ENCODE measurements around the gene FBN3.

DNA sequence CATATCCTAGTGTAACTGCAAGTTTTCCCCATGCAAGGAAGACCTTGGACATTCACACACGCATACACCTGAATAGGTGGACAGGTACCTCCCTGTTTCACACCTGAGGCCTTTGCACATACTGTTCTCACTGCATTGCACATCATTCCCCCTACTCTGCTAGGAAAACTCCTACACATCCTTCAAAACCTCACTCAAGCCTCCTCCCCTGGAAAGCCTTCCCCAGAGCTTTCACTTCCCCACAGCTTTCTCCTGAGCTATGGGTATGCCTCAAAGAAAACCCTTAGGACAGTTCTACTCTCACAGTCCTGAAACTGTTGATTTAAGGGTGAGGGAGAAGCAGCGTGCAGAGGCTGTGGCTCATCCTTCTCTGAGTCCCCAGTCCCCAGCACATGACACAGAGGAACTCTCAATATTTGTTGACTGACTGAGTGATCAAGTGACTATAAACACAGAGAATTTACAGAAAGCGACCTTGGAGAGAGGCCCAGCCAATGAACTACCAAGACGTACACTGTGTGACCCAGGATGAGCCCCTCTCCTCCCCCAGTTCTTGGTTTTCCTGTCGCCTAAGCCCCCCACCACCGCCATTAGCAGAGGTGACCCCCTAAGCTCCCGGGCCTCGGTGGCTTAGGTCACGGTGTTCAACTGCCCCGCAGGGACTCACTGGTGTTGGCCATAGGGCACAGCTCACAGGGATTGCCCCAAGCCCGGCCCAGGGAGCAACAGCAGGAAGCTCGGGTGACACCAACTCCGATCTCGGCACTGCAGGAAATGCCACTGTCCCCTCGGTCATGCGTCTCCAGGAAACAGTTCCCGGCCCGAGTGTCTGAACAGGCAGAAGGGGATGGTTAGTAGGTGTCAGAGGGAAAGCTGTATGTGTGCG lies 40.6 kb downstream of the FBN3 start:
- no peak for TF ChIP-seq YY1 (IDR thresholded peaks at IDR 0.05; ENCODE audit: insufficient read depth, insufficient read length)
- TF ChIP-seq ZNF274 (IDR thresholded peaks at IDR 0.05; ENCODE audit: low read depth, low read length), result no peak

All from NT2/D1 (cell line).